GM23338 (cell line): ENCODE data around the gene SLX4.

Source experiments
- CREB1 ChIP-seq: fragments of 250-450 bp; sonication (Bioruptor Pico); IDR thresholded peaks from 2 replicates; pipeline ENCODE4 v1.5.0; 2020; ENCODE audit warnings: low read depth, mild to moderate bottlenecking, moderate library complexity
- EZH2 ChIP-seq: fragments of 200-600 bp; sonication (generic); IDR thresholded peaks from one replicate; pipeline ENCODE4 v1.8.0; 2017; ENCODE audit warnings: antibody characterized with exemption, mild to moderate bottlenecking, low read depth; ENCODE audit not compliant: unreplicated experiment
- EZH2phosphoT487 ChIP-seq: fragments of 200-600 bp; sonication (generic); IDR thresholded peaks from one replicate; pipeline ENCODE4 v1.8.1; 2018; ENCODE audit warnings: antibody characterized with exemption; ENCODE audit not compliant: unreplicated experiment
- JUNB ChIP-seq: IDR thresholded peaks from one replicate; pipeline ENCODE4 v1.6.1; 2016; ENCODE audit warnings: antibody characterized with exemption; ENCODE audit not compliant: unreplicated experiment
- NANOG ChIP-seq: IDR thresholded peaks from 2 replicates; pipeline ENCODE4 v1.6.1; 2016; ENCODE audit warnings: antibody characterized with exemption, borderline replicate concordance
- POLR2AphosphoS5 ChIP-seq: IDR thresholded peaks from 2 replicates; pipeline ENCODE4 v1.6.1; 2016; ENCODE audit warnings: antibody characterized with exemption, low read depth
- STAT1 ChIP-seq: IDR thresholded peaks from one replicate; pipeline ENCODE4 v1.6.1; 2016; ENCODE audit warnings: antibody characterized with exemption; ENCODE audit not compliant: unreplicated experiment
- ZNF114 ChIP-seq: fragments of 250-450 bp; sonication (Bioruptor Pico); IDR thresholded peaks from 2 replicates; pipeline ENCODE4 v1.5.0; 2020; ENCODE audit warnings: mild to moderate bottlenecking, moderate library complexity
- ZNF331 ChIP-seq: fragments of 250-450 bp; sonication (Bioruptor Pico); IDR thresholded peaks from 2 replicates; pipeline ENCODE4 v1.5.0; 2020; ENCODE audit warnings: low read depth, mild to moderate bottlenecking, moderate library complexity
- TF ChIP-seq, protein P1 (sequence below), 2 experiments: fragments of 200-600 bp in 1 of 2; sonication (generic) in 1 of 2; conservative IDR thresholded peaks; 2 replicates each; pipeline versions ENCODE4 v1.5.1 to v1.6.1; 2016 to 2017; ENCODE audit warnings: antibody characterized with exemption in 2 of 2, low read depth in 2 of 2, mild to moderate bottlenecking in 2 of 2, moderate library complexity in 1 of 2
- TF ChIP-seq, protein P2 (sequence below): IDR thresholded peaks from one replicate; pipeline ENCODE4 v1.6.1; 2018; ENCODE audit warnings: antibody characterized with exemption; ENCODE audit not compliant: unreplicated experiment
- TF ChIP-seq, protein P3 (sequence below): IDR thresholded peaks from 2 replicates; pipeline ENCODE4 v1.6.1; 2016; ENCODE audit warnings: antibody characterized with exemption
- TF ChIP-seq, protein P4 (sequence below): fragments of 250-450 bp; sonication (Bioruptor Pico); IDR thresholded peaks from 2 replicates; pipeline ENCODE4 v1.5.0; 2020; ENCODE audit warnings: mild to moderate bottlenecking, moderate library complexity

DNA sequence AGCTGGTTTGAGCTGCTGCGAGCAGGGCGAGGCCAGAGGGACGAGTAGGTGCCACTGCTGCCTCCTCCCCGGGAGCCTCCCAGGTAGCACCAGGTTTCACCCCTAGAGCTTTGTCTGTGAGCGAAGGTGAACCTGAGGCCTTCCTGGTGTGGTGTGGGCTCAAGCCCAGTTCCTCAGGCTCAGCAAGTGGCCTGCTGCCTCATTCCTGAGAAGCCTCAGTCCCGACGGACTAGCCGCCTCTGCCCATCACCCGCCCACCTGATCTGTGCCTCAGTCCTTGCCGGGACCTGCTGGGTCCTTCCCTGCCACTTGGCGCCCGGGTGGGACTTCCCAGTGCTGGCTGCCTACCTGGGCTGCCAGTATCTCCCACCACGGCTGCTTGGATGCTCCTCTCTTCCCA lies 35.9 kb downstream of the SLX4 start:
- TF ChIP-seq, protein P1, sequence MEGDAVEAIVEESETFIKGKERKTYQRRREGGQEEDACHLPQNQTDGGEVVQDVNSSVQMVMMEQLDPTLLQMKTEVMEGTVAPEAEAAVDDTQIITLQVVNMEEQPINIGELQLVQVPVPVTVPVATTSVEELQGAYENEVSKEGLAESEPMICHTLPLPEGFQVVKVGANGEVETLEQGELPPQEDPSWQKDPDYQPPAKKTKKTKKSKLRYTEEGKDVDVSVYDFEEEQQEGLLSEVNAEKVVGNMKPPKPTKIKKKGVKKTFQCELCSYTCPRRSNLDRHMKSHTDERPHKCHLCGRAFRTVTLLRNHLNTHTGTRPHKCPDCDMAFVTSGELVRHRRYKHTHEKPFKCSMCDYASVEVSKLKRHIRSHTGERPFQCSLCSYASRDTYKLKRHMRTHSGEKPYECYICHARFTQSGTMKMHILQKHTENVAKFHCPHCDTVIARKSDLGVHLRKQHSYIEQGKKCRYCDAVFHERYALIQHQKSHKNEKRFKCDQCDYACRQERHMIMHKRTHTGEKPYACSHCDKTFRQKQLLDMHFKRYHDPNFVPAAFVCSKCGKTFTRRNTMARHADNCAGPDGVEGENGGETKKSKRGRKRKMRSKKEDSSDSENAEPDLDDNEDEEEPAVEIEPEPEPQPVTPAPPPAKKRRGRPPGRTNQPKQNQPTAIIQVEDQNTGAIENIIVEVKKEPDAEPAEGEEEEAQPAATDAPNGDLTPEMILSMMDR (conservative IDR thresholded peaks at IDR 0.05; ENCODE audit: low read depth in 2 of 2), result no peak
- TF ChIP-seq, protein P2, sequence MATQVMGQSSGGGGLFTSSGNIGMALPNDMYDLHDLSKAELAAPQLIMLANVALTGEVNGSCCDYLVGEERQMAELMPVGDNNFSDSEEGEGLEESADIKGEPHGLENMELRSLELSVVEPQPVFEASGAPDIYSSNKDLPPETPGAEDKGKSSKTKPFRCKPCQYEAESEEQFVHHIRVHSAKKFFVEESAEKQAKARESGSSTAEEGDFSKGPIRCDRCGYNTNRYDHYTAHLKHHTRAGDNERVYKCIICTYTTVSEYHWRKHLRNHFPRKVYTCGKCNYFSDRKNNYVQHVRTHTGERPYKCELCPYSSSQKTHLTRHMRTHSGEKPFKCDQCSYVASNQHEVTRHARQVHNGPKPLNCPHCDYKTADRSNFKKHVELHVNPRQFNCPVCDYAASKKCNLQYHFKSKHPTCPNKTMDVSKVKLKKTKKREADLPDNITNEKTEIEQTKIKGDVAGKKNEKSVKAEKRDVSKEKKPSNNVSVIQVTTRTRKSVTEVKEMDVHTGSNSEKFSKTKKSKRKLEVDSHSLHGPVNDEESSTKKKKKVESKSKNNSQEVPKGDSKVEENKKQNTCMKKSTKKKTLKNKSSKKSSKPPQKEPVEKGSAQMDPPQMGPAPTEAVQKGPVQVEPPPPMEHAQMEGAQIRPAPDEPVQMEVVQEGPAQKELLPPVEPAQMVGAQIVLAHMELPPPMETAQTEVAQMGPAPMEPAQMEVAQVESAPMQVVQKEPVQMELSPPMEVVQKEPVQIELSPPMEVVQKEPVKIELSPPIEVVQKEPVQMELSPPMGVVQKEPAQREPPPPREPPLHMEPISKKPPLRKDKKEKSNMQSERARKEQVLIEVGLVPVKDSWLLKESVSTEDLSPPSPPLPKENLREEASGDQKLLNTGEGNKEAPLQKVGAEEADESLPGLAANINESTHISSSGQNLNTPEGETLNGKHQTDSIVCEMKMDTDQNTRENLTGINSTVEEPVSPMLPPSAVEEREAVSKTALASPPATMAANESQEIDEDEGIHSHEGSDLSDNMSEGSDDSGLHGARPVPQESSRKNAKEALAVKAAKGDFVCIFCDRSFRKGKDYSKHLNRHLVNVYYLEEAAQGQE, result no peak
- TF ChIP-seq EZH2 (no peak), POLR2AphosphoS5 (no peak), EZH2phosphoT487 (no peak), STAT1 (no peak), NANOG (no peak), ZNF114 (CRISPR knock-in tag) (no peak), JUNB (no peak), CREB1 (CRISPR knock-in tag) (no peak), ZNF331 (CRISPR knock-in tag) (no peak)
- TF ChIP-seq, protein P3, sequence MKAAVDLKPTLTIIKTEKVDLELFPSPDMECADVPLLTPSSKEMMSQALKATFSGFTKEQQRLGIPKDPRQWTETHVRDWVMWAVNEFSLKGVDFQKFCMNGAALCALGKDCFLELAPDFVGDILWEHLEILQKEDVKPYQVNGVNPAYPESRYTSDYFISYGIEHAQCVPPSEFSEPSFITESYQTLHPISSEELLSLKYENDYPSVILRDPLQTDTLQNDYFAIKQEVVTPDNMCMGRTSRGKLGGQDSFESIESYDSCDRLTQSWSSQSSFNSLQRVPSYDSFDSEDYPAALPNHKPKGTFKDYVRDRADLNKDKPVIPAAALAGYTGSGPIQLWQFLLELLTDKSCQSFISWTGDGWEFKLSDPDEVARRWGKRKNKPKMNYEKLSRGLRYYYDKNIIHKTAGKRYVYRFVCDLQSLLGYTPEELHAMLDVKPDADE, result no peak
- TF ChIP-seq, protein P4, sequence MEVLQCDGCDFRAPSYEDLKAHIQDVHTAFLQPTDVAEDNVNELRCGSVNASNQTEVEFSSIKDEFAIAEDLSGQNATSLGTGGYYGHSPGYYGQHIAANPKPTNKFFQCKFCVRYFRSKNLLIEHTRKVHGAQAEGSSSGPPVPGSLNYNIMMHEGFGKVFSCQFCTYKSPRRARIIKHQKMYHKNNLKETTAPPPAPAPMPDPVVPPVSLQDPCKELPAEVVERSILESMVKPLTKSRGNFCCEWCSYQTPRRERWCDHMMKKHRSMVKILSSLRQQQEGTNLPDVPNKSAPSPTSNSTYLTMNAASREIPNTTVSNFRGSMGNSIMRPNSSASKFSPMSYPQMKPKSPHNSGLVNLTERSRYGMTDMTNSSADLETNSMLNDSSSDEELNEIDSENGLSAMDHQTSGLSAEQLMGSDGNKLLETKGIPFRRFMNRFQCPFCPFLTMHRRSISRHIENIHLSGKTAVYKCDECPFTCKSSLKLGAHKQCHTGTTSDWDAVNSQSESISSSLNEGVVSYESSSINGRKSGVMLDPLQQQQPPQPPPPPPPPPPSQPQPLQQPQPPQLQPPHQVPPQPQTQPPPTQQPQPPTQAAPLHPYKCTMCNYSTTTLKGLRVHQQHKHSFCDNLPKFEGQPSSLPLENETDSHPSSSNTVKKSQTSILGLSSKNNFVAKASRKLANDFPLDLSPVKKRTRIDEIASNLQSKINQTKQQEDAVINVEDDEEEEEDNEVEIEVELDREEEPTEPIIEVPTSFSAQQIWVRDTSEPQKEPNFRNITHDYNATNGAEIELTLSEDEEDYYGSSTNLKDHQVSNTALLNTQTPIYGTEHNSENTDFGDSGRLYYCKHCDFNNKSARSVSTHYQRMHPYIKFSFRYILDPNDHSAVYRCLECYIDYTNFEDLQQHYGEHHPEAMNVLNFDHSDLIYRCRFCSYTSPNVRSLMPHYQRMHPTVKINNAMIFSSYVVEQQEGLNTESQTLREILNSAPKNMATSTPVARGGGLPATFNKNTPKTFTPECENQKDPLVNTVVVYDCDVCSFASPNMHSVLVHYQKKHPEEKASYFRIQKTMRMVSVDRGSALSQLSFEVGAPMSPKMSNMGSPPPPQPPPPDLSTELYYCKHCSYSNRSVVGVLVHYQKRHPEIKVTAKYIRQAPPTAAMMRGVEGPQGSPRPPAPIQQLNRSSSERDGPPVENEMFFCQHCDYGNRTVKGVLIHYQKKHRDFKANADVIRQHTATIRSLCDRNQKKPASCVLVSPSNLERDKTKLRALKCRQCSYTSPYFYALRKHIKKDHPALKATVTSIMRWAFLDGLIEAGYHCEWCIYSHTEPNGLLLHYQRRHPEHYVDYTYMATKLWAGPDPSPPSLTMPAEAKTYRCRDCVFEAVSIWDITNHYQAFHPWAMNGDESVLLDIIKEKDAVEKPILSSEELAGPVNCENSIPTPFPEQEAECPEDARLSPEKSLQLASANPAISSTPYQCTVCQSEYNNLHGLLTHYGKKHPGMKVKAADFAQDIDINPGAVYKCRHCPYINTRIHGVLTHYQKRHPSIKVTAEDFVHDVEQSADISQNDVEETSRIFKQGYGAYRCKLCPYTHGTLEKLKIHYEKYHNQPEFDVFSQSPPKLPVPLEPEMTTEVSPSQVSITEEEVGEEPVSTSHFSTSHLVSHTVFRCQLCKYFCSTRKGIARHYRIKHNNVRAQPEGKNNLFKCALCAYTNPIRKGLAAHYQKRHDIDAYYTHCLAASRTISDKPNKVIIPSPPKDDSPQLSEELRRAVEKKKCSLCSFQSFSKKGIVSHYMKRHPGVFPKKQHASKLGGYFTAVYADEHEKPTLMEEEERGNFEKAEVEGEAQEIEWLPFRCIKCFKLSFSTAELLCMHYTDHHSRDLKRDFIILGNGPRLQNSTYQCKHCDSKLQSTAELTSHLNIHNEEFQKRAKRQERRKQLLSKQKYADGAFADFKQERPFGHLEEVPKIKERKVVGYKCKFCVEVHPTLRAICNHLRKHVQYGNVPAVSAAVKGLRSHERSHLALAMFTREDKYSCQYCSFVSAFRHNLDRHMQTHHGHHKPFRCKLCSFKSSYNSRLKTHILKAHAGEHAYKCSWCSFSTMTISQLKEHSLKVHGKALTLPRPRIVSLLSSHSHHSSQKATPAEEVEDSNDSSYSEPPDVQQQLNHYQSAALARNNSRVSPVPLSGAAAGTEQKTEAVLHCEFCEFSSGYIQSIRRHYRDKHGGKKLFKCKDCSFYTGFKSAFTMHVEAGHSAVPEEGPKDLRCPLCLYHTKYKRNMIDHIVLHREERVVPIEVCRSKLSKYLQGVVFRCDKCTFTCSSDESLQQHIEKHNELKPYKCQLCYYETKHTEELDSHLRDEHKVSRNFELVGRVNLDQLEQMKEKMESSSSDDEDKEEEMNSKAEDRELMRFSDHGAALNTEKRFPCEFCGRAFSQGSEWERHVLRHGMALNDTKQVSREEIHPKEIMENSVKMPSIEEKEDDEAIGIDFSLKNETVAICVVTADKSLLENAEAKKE (CRISPR knock-in tag), result no peak
